Fibroblast of skin of right biceps (primary cell): Measurements from ENCODE around the gene VAV2.
A peak's percentile ranks its signal among the peaks of the same experiment; 100 is the strongest.

ENCODE experiments used
- DNase-seq: peaks from one replicate; pipeline ENCODE4 v3.0.0-alpha.2; 2013

Gene VAV2

GRCh38 chr9:134026981-134027380 lies 34.9 kb upstream of the VAV2 start:
- DNase-seq: no peak

GRCh38 chr9:134026581-134026980 lies 34.5 kb upstream of the VAV2 start:
- no peak for DNase-seq

GRCh38 chr9:134025606-134026541 lies 33.8 kb upstream of the VAV2 start:
- DNase-seq: peak; percentile 32

- peak; percentile 99 for DNase-seq
Measured at GRCh38 chr9:134024828-134025605, 32.9 kb upstream of the VAV2 start, which contains the start of gene BRD3OS. Gene BRD3OS, plus strand, starts transcription at chr9:134025481. Its CDS starts 1,267 bp downstream, at chr9:134026748.

GRCh38 chr9:134024214-134024792 lies 32.2 kb upstream of the VAV2 start:
- no peak for DNase-seq

GRCh38 chr9:134014946-134015345 lies 22.8 kb upstream of the VAV2 start:
- DNase-seq: no peak

- DNase-seq: no peak
Measured at GRCh38 chr9:134011401-134011800, 19.3 kb upstream of the VAV2 start.

GRCh38 chr9:134010310-134011173 lies 18.4 kb upstream of the VAV2 start:
- no peak for DNase-seq

- DNase-seq: no peak
Measured at GRCh38 chr9:134007571-134007970, 15.4 kb upstream of the VAV2 start.

GRCh38 chr9:134007150-134007549 lies 15.0 kb upstream of the VAV2 start:
- DNase-seq: no peak

- DNase-seq: no peak
Measured at GRCh38 chr9:134005381-134005780, 13.3 kb upstream of the VAV2 start.

- no peak for DNase-seq
Measured at GRCh38 chr9:134004881-134005280, 12.8 kb upstream of the VAV2 start.

GRCh38 chr9:134004131-134004873 lies 12.2 kb upstream of the VAV2 start:
- DNase-seq: no peak

- no peak for DNase-seq
Measured at GRCh38 chr9:134003237-134003636, 11.1 kb upstream of the VAV2 start.

GRCh38 chr9:134002796-134003195 lies 10.7 kb upstream of the VAV2 start:
- DNase-seq: no peak

GRCh38 chr9:133999851-134000265 lies 7.7 kb upstream of the VAV2 start:
- DNase-seq: no peak

- peak; percentile 52 for DNase-seq
Measured at GRCh38 chr9:133998915-133999595, 6.9 kb upstream of the VAV2 start.

GRCh38 chr9:133997584-133997983 lies 5.5 kb upstream of the VAV2 start:
- no peak for DNase-seq

- DNase-seq: no peak
Measured at GRCh38 chr9:133996531-133997520, 4.7 kb upstream of the VAV2 start.
